NB4 (cell line): Measurements from ENCODE around the gene ADAMTS18.

ENCODE experiments used
- DNase-seq: peaks from one replicate; pipeline ENCODE4 v3.0.0; 2010; ENCODE audit warnings: low read depth
- H3K4me3 ChIP-seq: one replicate; pipeline ENCODE4 v1.5.1; 2011; ENCODE audit warnings: mild to moderate bottlenecking, low read depth, low read length, moderate library complexity
- CTCF ChIP-seq: IDR thresholded peaks from one replicate; pipeline ENCODE4 v1.5.1; 2012; ENCODE audit warnings: low read depth, low read length
- MAX ChIP-seq: IDR thresholded peaks from 2 replicates; pipeline ENCODE4 v1.6.1; 2011; ENCODE audit warnings: low read depth, low read length
- MYC ChIP-seq: IDR thresholded peaks from 2 replicates; pipeline ENCODE4 v1.6.1; 2011; ENCODE audit warnings: low read depth, low read length
- POLR2A ChIP-seq: IDR thresholded peaks from 2 replicates; pipeline ENCODE4 v1.6.1; 2011; ENCODE audit warnings: mild to moderate bottlenecking; ENCODE audit not compliant: insufficient read length; ENCODE audit errors: extremely low read depth

ADAMTS18 gene

GRCh38 chr16:77238593-77238992, 196.2 kb downstream of the ADAMTS18 start:
- H3K4me3 ChIP-seq, result no peak overlapping the region
- DNase-seq, result no peak
- TF ChIP-seq POLR2A, result no peak
- TF ChIP-seq MYC, result no peak
- no peak for TF ChIP-seq MAX
- TF ChIP-seq CTCF, result no peak

GRCh38 chr16:77236063-77236511, 198.7 kb downstream of the ADAMTS18 start:
- no peak overlapping the region for H3K4me3 ChIP-seq
- DNase-seq, result peak; percentile 85
- peak; percentile 97 for TF ChIP-seq CTCF
- no peak for TF ChIP-seq MYC

- H3K4me3 ChIP-seq, result no peak overlapping the region
- no peak for TF ChIP-seq MYC
- TF ChIP-seq CTCF, result no peak
- TF ChIP-seq MAX, result no peak
- no peak for TF ChIP-seq POLR2A
- DNase-seq, result peak; percentile 15
These were observed 200.2 kb downstream of the ADAMTS18 start for GRCh38 chr16:77234611-77235010.

- H3K4me3 ChIP-seq, result no peak overlapping the region
- TF ChIP-seq POLR2A (no peak), CTCF (no peak), MYC (no peak), MAX (no peak)
- DNase-seq, result no peak
These were observed 200.9 kb downstream of the ADAMTS18 start for GRCh38 chr16:77233799-77234519.
